Lung (tissue), 12 donors: Measurements from ENCODE around the gene CPE. TPM values are rescaled to one million over a fixed set of nuclear protein-coding genes. Genes with fewer than 3 reads are reported as not detected.

Experiments used
- ATAC-seq: fragments of 200-7000 bp; cut with Tn5 transposase; one replicate; pipeline ENCODE4 v1.9.1; 2020; ENCODE audit warnings: moderate number of reproducible peaks; ENCODE audit not compliant: insufficient read depth, low FRiP score
- DNase-seq, 3 donors: peaks; one replicate each; pipeline ENCODE4 v3.0.0-alpha.2; 2013 to 2017
- H3K27ac ChIP-seq, 2 donors: one replicate each; pipeline ENCODE4 v1.5.1; 2013; ENCODE audit warnings: mild to moderate bottlenecking in 2 of 2, moderate library complexity in 2 of 2, control low read depth in 1 of 2, inconsistent platforms in 1 of 2, low read depth in 1 of 2, low read length in 1 of 2
- H3K27me3 ChIP-seq, 3 donors: one replicate each; pipeline ENCODE4 v1.5.1; 2013; ENCODE audit warnings: low read length in 2 of 3; ENCODE audit not compliant: control insufficient read depth in 3 of 3, insufficient read depth in 3 of 3
- H3K36me3 ChIP-seq, 4 donors: one replicate each; pipeline ENCODE4 v1.5.1; 2013; ENCODE audit warnings: low read length in 4 of 4, mild to moderate bottlenecking in 1 of 4, moderate library complexity in 1 of 4; ENCODE audit not compliant: control insufficient read depth in 4 of 4, insufficient read depth in 4 of 4
- H3K4me1 ChIP-seq, 5 donors: one replicate each; pipeline ENCODE4 v1.5.1; 2013; ENCODE audit warnings: low read length in 5 of 5, mild to moderate bottlenecking in 2 of 5, moderate library complexity in 1 of 5; ENCODE audit not compliant: control insufficient read depth in 5 of 5, insufficient read depth in 5 of 5
- H3K4me3 ChIP-seq: one replicate; pipeline ENCODE4 v1.5.1; 2013; ENCODE audit warnings: mild to moderate bottlenecking, control low read depth, moderate library complexity
- H3K9ac ChIP-seq, 2 donors: one replicate each; pipeline ENCODE4 v1.5.1; 2013; ENCODE audit warnings: low read length in 2 of 2, control low read depth in 1 of 2; ENCODE audit not compliant: insufficient read depth in 1 of 2
- H3K9me3 ChIP-seq, 4 donors: one replicate each; pipeline ENCODE4 v1.5.1; 2013; ENCODE audit warnings: low read length in 3 of 4, mild to moderate bottlenecking in 1 of 4, moderate library complexity in 1 of 4; ENCODE audit not compliant: control insufficient read depth in 4 of 4, insufficient read depth in 3 of 4
- WGBS, 2 donors: extraction: QIAGEN DNeasy Blood & Tissue Kit; methylation state at CpG; one replicate each; pipeline ENCODE4 v1.1.7; 2013; 5-methylcytosine and 5-hydroxymethylcytosine counted together
- polyA plus RNA-seq, 2 donors: library from polyadenylated mRNA; stranded (reverse); fragments of 200-250 nt; gene quantifications; one replicate each; pipeline ENCODE4 v1.2.1, GENCODE V29; 2013
- total RNA-seq, 2 donors: library from RNA; depleted of rRNA in 1 of 2; stranded (reverse); fragments of >200 nt in 1 of 2; gene quantifications; one replicate each; pipeline ENCODE4 v1.2.1, GENCODE V29; 2014 to 2021
- TF ChIP-seq, protein P1 (sequence below): IDR thresholded peaks from 2 replicates; pipeline ENCODE4 v1.5.1; 2012; ENCODE audit warnings: mild to moderate bottlenecking; ENCODE audit errors: control extremely low read depth, extremely low read depth
- donor health status: control.
- donor health status: control.
- donor health status: Bipolar disorder and iron deficiency.
- donor health status: healthy.
- donor health status: DM: yes; HTN: yes; CAD: no.

CPE gene
- total and polyA plus RNA-seq, 4 donors, result 6.6 to 135 (median 14.3) TPM

GRCh38 chr4:165520086-165520485 is 141.3 kb downstream of the CPE start:
- Histone ChIP-seq H3K4me3 (no peak overlapping the region), H3K27me3 (no peaks in the 10 kb centered on the region), H3K4me1 (peaks cover 0 to 3% (median 0%) of the 10 kb centered on the region in 5 donors), H3K36me3 (no peaks in the 10 kb centered on the region), H3K27ac (no peak overlapping the region), H3K9me3 (no peaks in the 10 kb centered on the region), H3K9ac (no peak overlapping the region)
- DNase-seq, result no peak
- 78 to 80% methylated on average over 4 of the region's 4 CpGs for WGBS, 2 donors
- ATAC-seq, result no peak
- TF ChIP-seq, protein P1, sequence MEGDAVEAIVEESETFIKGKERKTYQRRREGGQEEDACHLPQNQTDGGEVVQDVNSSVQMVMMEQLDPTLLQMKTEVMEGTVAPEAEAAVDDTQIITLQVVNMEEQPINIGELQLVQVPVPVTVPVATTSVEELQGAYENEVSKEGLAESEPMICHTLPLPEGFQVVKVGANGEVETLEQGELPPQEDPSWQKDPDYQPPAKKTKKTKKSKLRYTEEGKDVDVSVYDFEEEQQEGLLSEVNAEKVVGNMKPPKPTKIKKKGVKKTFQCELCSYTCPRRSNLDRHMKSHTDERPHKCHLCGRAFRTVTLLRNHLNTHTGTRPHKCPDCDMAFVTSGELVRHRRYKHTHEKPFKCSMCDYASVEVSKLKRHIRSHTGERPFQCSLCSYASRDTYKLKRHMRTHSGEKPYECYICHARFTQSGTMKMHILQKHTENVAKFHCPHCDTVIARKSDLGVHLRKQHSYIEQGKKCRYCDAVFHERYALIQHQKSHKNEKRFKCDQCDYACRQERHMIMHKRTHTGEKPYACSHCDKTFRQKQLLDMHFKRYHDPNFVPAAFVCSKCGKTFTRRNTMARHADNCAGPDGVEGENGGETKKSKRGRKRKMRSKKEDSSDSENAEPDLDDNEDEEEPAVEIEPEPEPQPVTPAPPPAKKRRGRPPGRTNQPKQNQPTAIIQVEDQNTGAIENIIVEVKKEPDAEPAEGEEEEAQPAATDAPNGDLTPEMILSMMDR, result no peak

DNA sequence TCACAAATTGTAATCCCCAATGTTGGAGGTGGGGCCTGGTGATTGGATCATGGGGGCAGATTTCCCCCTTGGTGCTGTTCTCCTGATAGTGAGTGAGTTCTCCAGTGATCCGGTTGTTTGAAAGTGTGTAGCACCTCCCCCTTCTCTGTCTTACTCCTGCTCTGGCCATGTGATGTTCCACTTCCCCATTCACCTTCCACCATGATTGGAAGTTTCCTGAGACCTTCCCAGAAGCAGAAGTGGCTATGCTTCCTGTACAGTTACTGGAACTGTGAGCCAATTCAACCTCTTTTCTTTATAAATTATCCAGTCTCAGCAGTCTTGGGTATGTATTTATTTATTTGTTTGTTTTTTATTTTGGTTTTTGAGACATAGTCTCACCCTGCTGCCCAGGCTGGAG is 143.2 kb downstream of the CPE start:
- no peaks in the 10 kb centered on the region for H3K4me1 ChIP-seq
- no peak overlapping the region for H3K27ac ChIP-seq
- H3K4me3 ChIP-seq, result no peak overlapping the region
- no peak overlapping the region for H3K9ac ChIP-seq
- TF ChIP-seq, protein P1, result no peak
- no peaks in the 10 kb centered on the region for H3K36me3 ChIP-seq
- DNase-seq (no peak), ATAC-seq (no peak)
- no peaks in the 10 kb centered on the region for H3K9me3 ChIP-seq
- H3K27me3 ChIP-seq, result no peaks in the 10 kb centered on the region
- WGBS, 2 donors, result 71 to 79% methylated on average over 1 of the region's 1 CpG

GRCh38 chr4:165524532-165525190 is 145.9 kb downstream of the CPE start:
- no peak for ATAC-seq

More at GRCh38 chr4:165524532-165525190, 145.9 kb downstream of the CPE start:
- Histone ChIP-seq H3K27me3 (no peaks in the 10 kb centered on the region), H3K9me3 (no peaks in the 10 kb centered on the region), H3K4me3 (no peak overlapping the region), H3K4me1 (no peaks in the 10 kb centered on the region), H3K27ac (no peak overlapping the region), H3K36me3 (no peaks in the 10 kb centered on the region), H3K9ac (no peak overlapping the region)
- TF ChIP-seq, protein P1, result no peak
- WGBS, 2 donors, result 92 to 93% methylated on average over 9 of the region's 9 CpGs
- no peak for DNase-seq
